Suprapubic skin (tissue), 4 donors: ENCODE data around the gene ARF3. TPM values are rescaled to one million over a fixed set of nuclear protein-coding genes. Genes with fewer than 3 reads are reported as not detected.

ENCODE experiments used
- DNase-seq, 2 donors: peaks; one replicate each; pipeline ENCODE4 v3.0.0-alpha.2; 2019; ENCODE audit warnings: low spot score in 2 of 2
- H3K27ac ChIP-seq: fragments of 200-600 bp; sonication (generic); one replicate; pipeline ENCODE4 v1.5.1; 2019
- H3K27me3 ChIP-seq: fragments of 200-600 bp; sonication (generic); one replicate; pipeline ENCODE4 v1.5.1; 2019
- H3K36me3 ChIP-seq: fragments of 200-600 bp; sonication (generic); one replicate; pipeline ENCODE4 v1.5.1; 2019
- H3K4me1 ChIP-seq: fragments of 200-600 bp; sonication (generic); one replicate; pipeline ENCODE4 v1.5.1; 2019
- H3K4me3 ChIP-seq: fragments of 200-600 bp; sonication (generic); one replicate; pipeline ENCODE4 v1.5.1; 2019; ENCODE audit warnings: mild to moderate bottlenecking
- H3K9me3 ChIP-seq: fragments of 200-600 bp; sonication (generic); one replicate; pipeline ENCODE4 v1.5.1; 2019
- EP300 ChIP-seq: sonication (generic); formaldehyde crosslinking; IDR thresholded peaks from one replicate; pipeline ENCODE4 v1.6.1; 2017; ENCODE audit warnings: antibody characterized with exemption
- POLR2A ChIP-seq, 2 donors: fragments of 450-650 bp; IDR thresholded peaks; one replicate each; pipeline ENCODE4 v1.6.1; 2017; ENCODE audit warnings: antibody characterized with exemption in 2 of 2, mild to moderate bottlenecking in 2 of 2, moderate library complexity in 2 of 2
- POLR2AphosphoS5 ChIP-seq, 3 donors: sonication (generic); formaldehyde crosslinking; IDR thresholded peaks; one replicate each; pipeline ENCODE4 v1.6.1; 2017; ENCODE audit warnings: antibody characterized with exemption in 3 of 3
- WGBS: methylation state at CpG from one replicate; pipeline ENCODE4 v1.1.5; 2018; 5-methylcytosine and 5-hydroxymethylcytosine counted together
- total RNA-seq, 4 donors: library from RNA; depleted of rRNA; stranded (reverse); fragments of >200 nt; gene quantifications; one replicate each; pipeline ENCODE4 v1.1.0, GENCODE V29; 2016
- TF ChIP-seq, protein P1 (sequence below), 2 donors: fragments of 200-600 bp in 1 of 2; fragments of 450-650 bp in 1 of 2; sonication (generic) in 1 of 2; IDR thresholded peaks; one replicate each; pipeline ENCODE4 v1.5.1; 2016 to 2019; ENCODE audit warnings: antibody characterized with exemption in 2 of 2, mild to moderate bottlenecking in 1 of 2, moderate library complexity in 1 of 2

ARF3 gene
- total RNA-seq, 4 donors from 2014 or later = 78.3 to 98.7 (median 87.7) TPM

DNA sequence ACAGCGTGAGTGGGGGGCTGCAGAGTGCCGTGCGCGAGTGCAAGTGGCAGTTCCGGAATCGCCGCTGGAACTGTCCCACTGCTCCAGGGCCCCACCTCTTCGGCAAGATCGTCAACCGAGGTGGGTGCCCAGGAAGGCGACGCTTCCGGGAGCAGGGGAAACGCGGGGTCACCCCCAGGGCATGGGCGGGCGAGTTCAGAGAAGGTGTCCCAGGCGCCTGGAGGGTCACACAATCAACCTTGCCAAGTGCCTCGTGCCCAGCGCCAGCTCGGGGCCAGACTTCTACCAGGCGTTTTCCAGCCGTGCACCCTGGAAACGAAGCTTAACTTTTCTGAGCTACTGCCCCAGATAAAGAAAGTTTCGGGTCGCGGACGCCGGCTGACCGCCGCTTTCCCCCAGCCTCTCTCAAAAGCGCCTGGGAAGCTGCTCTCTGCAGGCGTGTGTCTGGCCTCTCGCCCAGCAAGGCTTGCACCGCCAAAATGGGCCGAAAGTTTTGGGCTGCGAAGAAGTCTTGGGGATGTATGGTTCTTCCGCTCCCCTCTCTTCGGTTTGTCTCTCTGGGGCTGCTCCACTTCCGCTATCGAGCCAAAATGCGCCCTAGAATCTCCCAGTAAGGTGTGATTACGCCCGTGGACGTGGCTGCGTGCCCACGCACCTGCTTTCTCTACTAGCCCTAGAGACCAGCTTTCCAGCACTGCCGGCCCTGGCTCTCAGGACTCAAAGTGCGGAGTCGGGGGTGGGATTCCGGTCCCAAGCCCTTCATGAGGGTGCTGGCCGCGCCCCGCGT lies 22.5 kb upstream of the ARF3 start:
- H3K36me3 ChIP-seq = no peaks in the 10 kb centered on the region
- WGBS = 0% methylated on average over 12 of the region's 55 CpGs
- no peak for DNase-seq
- no peak overlapping the region for H3K27ac ChIP-seq
- H3K4me1 ChIP-seq = peaks cover 41% of the 10 kb centered on the region
- peak overlapping the region; percentile 50 for H3K4me3 ChIP-seq
- peaks cover 70% of the 10 kb centered on the region for H3K27me3 ChIP-seq
- H3K9me3 ChIP-seq = no peaks in the 10 kb centered on the region
- TF ChIP-seq, protein P1, sequence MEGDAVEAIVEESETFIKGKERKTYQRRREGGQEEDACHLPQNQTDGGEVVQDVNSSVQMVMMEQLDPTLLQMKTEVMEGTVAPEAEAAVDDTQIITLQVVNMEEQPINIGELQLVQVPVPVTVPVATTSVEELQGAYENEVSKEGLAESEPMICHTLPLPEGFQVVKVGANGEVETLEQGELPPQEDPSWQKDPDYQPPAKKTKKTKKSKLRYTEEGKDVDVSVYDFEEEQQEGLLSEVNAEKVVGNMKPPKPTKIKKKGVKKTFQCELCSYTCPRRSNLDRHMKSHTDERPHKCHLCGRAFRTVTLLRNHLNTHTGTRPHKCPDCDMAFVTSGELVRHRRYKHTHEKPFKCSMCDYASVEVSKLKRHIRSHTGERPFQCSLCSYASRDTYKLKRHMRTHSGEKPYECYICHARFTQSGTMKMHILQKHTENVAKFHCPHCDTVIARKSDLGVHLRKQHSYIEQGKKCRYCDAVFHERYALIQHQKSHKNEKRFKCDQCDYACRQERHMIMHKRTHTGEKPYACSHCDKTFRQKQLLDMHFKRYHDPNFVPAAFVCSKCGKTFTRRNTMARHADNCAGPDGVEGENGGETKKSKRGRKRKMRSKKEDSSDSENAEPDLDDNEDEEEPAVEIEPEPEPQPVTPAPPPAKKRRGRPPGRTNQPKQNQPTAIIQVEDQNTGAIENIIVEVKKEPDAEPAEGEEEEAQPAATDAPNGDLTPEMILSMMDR (IDR thresholded peaks at IDR 0.05) = no peak
- TF ChIP-seq POLR2AphosphoS5 (IDR thresholded peaks at IDR 0.05) (no peak), POLR2A (IDR thresholded peaks at IDR 0.05) (no peak), EP300 (no peak)

DNA sequence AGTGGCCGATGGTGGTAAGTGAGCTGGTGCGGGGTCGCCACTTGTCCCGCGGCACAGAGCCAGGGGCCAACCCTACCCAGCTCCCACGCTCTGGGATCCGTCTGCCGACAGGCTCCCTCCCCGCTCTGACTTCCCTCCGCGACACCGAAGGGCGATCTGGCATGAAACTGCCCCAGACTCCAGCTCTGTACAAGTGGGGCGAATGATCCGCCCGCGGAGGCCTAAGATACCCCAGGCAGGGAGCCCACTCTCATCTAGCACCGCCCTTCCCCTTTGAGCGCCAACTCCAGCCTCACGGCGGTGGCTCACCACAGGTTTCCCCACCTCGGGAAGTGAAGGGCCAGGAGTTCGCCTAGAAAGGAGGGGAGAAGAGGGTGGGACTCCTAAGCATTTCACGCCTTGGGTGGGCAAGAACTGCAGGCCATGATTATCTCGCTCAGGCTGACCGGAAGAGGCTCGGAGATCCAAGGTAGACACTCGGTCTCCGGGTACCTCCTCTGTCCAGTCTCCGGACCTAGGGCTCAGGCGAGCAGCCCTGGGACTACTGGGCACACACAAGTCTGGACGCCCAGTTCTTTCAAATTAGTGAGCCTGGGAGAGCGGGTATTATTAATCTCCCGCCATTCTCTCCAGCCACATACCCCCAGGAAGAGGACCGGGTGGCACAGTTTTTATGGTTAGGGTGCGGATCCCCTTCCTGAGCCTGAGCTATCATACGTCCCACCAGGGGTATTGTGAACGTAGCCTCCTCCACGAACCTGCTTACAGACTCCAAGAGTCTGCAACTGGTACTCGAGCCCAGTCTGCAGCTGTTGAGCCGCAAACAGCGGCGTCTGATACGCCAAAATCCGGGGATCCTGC lies 21.7 kb upstream of the ARF3 start:
- Histone ChIP-seq H3K27ac (no peak overlapping the region), H3K27me3 (peaks cover 73% of the 10 kb centered on the region), H3K36me3 (no peaks in the 10 kb centered on the region), H3K4me3 (peak overlapping the region; percentile 50), H3K9me3 (no peaks in the 10 kb centered on the region), H3K4me1 (peaks cover 41% of the 10 kb centered on the region)
- TF ChIP-seq POLR2AphosphoS5 (IDR thresholded peaks at IDR 0.05) = no peak
- no peak for DNase-seq
- WGBS = 4% methylated on average over 28 of the region's 45 CpGs

DNA sequence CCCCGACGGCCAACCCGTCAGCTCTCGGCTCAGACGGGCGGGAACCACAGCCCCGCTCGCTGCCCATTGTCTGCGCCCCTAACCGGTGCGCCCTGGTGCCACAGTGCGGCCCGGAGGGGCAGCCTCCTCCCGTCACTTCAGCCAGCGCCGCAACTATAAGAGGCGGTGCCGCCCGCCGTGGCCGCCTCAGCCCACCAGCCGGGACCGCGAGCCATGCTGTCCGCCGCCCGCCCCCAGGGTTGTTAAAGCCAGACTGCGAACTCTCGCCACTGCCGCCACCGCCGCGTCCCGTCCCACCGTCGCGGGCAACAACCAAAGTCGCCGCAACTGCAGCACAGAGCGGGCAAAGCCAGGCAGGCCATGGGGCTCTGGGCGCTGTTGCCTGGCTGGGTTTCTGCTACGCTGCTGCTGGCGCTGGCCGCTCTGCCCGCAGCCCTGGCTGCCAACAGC lies 21.0 kb upstream of the ARF3 start, which contains the start of gene WNT1:
TSS of gene WNT1 (plus strand) at position 32 of the 450 bp plus-strand sequence. CDS start at position 361, 329 bp downstream.
- DNase-seq = no peak
- peak within 1 kb of the TSS; percentile 50 for H3K4me3 ChIP-seq
- no peaks in the 10 kb centered on the region for H3K36me3 ChIP-seq
- H3K27me3 ChIP-seq = peaks cover 77% of the 10 kb centered on the region
- peaks cover 47% of the 10 kb centered on the region for H3K4me1 ChIP-seq
- TF ChIP-seq, protein P1 (IDR thresholded peaks at IDR 0.05) = peak in 1 of 2 donors; percentile 3
- TF ChIP-seq POLR2AphosphoS5 (IDR thresholded peaks at IDR 0.05) = no peak
- no peaks in the 10 kb centered on the region for H3K9me3 ChIP-seq
- 3% methylated on average over 12 of the region's 45 CpGs for WGBS
- H3K27ac ChIP-seq = no peak within 1 kb of the TSS

DNA sequence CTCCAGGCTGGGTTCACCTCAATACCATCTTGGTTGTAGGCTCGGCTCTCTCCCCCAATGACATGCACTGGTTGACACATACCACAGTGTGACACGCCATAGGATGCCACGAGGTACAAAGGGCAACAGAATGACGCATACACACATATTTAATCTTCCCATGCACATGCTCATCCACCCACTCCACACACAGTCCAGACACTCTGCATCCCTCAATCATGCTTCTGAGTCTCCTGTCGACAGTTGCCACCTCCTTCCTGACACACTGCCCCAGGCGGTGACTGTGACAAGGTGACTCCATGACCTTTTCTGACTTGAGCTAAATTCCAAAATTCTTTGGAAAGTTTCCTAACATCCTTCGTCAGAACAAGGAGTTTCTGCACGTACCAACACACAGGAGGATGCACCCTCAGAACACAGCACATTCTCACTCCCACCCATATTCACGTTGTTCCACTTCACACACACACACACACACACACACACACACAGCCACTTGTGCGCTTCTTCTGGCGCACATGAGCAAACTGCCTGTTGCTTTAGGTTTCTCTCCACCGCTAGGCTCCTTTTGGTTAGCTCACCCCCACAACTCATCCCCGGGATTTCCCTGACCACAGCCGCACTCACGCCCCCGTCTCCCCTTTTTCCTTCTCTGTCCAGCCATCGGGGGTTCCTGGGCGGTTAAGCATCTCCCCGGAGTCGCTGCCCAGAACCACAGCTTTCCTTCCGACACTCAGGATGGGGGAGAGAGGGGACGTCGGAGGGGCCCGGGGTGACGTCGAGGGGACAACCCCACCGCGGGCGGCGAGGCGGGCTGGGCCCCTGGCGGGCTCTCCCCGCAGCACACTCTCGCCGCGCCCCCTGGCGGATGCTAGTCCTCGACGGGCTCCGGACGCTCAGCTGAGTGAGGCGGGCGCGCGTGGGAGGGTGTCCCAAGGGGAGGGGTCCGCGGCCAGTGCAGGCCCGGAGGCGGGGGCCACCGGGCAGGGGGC lies 20.3 kb upstream of the ARF3 start:
- Histone ChIP-seq H3K4me1 (peaks cover 52% of the 10 kb centered on the region), H3K27me3 (peaks cover 80% of the 10 kb centered on the region), H3K9me3 (no peaks in the 10 kb centered on the region), H3K36me3 (no peaks in the 10 kb centered on the region), H3K27ac (no peak overlapping the region), H3K4me3 (peak overlapping the region; percentile 50)
- 19% methylated on average over 42 of the region's 50 CpGs for WGBS
- DNase-seq = peak in 1 of 2 donors; percentile 83
- TF ChIP-seq, protein P1 (IDR thresholded peaks at IDR 0.05) = peak; percentile 40 to 88
- no peak for TF ChIP-seq POLR2A (IDR thresholded peaks at IDR 0.05)

DNA sequence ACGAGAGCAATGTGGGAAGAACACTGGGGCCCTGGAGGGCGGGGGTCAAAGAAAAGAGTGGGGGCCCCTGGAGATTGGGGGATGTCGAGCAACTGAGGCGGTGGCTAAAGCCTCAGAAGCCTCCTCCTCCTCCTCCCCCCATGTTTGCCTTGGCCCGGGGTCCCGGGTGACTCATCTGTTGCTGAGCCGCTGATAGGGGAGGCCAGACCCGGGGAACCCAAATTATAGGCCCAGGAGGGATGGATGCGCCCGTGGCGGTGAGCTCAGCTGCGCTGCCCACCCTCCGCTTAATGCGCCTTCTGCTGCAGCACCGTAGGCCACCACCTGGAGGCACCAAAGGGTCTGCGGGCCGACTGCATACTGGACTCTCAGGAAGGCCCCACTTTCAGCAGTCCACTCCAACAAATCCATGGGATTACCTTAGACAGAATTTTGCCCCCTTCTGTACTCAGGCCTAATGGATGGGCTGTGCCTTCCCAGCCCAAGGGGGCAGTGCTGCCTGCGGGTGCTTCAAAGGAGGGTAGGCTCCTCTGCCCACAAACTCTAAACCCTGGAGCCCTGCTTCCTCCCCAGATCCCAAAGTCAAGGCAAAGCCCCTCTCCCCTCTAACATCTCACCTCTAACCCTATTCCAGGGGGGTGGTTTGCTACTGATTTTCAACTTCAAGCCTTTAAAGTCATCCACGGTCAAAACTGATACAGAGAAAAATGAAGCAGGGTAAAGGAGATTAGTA lies 16.8 kb upstream of the ARF3 start:
- H3K9me3 ChIP-seq = no peaks in the 10 kb centered on the region
- peaks cover 79% of the 10 kb centered on the region for H3K27me3 ChIP-seq
- peaks cover 60% of the 10 kb centered on the region for H3K4me1 ChIP-seq
- H3K36me3 ChIP-seq = no peaks in the 10 kb centered on the region
- H3K27ac ChIP-seq = no peak overlapping the region
- DNase-seq = no peak
- no peak for TF ChIP-seq POLR2AphosphoS5 (IDR thresholded peaks at IDR 0.05)
- TF ChIP-seq, protein P1 (IDR thresholded peaks at IDR 0.05) = peak in 1 of 2 donors; percentile 45
- H3K4me3 ChIP-seq = no peak overlapping the region
- WGBS = 54% methylated on average over 9 of the region's 19 CpGs
